ENCODE results near the gene LAMC3.

The LAMC3 gene

DNA sequence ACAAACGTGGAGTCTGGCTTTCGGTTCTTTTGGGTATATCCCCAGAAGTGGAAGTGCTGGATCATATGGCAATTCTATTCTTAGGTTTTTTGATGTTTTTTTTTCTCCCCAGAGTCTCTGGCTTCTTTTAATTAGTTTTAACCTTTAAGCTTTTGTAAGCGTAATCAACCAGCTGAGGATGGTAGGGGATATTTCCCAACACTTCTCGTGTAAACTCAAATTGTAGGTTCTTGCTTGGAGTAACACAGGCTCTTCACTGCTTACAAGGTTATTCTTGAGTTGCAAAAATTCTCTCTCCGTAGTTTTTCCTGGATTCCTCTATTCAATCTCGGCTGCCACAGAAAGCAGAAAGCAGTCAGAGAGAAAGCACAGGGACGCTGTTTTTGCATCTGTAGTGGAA is 11.9 kb downstream of the LAMC3 start:
- H3K4me1 ChIP-seq = peaks cover 0 to 8% (median 4%) of the 10 kb centered on the region in 4 donors
- H3K27me3 ChIP-seq = peaks cover 0 to 17% of the 10 kb centered on the region in 2 donors
- no peak overlapping the region for H3K27ac ChIP-seq
- peaks cover 0 to 9% (median 7%) of the 10 kb centered on the region in 3 donors for H3K9me3 ChIP-seq
- H3K4me3 ChIP-seq = no peak overlapping the region
- intact Hi-C loops (cut with DNase I; ENCODE audit: low total_unique reads) = no loop called here
- TF ChIP-seq, protein P1, sequence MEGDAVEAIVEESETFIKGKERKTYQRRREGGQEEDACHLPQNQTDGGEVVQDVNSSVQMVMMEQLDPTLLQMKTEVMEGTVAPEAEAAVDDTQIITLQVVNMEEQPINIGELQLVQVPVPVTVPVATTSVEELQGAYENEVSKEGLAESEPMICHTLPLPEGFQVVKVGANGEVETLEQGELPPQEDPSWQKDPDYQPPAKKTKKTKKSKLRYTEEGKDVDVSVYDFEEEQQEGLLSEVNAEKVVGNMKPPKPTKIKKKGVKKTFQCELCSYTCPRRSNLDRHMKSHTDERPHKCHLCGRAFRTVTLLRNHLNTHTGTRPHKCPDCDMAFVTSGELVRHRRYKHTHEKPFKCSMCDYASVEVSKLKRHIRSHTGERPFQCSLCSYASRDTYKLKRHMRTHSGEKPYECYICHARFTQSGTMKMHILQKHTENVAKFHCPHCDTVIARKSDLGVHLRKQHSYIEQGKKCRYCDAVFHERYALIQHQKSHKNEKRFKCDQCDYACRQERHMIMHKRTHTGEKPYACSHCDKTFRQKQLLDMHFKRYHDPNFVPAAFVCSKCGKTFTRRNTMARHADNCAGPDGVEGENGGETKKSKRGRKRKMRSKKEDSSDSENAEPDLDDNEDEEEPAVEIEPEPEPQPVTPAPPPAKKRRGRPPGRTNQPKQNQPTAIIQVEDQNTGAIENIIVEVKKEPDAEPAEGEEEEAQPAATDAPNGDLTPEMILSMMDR (IDR thresholded peaks at IDR 0.05) = no peak
- H3K36me3 ChIP-seq = no peaks in the 10 kb centered on the region
- DNase-seq = no peak

DNA sequence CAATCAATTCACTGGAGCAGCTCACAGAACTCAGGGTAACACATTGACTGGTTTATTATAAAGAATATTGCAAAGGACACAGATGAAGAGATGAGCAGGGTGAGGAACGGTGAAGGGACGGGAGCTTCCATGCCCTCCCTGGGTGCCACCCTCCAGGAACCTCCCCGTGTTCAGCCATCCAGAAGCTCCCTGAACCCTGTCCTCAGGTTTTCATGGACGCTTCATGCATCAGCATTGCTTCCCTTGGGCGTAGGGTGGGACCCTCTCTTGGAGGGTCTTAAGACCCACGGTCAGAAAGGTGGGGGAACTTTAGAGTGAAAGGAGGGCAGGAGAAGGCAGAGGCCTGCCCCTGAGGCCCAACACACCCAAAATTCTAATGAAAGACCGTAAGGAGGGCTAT is 12.8 kb downstream of the LAMC3 start:
- TF ChIP-seq, protein P1 (IDR thresholded peaks at IDR 0.05) = no peak
- H3K4me3 ChIP-seq = no peak overlapping the region
- H3K27me3 ChIP-seq = peaks cover 0 to 18% of the 10 kb centered on the region in 2 donors
- intact Hi-C loops (cut with DNase I; ENCODE audit: low total_unique reads) = no loop called here
- no peak overlapping the region for H3K27ac ChIP-seq
- H3K4me1 ChIP-seq = peaks cover 0 to 8% (median 4%) of the 10 kb centered on the region in 4 donors
- H3K36me3 ChIP-seq = no peaks in the 10 kb centered on the region
- peaks cover 0 to 9% (median 7%) of the 10 kb centered on the region in 3 donors for H3K9me3 ChIP-seq
- no peak for DNase-seq

DNA sequence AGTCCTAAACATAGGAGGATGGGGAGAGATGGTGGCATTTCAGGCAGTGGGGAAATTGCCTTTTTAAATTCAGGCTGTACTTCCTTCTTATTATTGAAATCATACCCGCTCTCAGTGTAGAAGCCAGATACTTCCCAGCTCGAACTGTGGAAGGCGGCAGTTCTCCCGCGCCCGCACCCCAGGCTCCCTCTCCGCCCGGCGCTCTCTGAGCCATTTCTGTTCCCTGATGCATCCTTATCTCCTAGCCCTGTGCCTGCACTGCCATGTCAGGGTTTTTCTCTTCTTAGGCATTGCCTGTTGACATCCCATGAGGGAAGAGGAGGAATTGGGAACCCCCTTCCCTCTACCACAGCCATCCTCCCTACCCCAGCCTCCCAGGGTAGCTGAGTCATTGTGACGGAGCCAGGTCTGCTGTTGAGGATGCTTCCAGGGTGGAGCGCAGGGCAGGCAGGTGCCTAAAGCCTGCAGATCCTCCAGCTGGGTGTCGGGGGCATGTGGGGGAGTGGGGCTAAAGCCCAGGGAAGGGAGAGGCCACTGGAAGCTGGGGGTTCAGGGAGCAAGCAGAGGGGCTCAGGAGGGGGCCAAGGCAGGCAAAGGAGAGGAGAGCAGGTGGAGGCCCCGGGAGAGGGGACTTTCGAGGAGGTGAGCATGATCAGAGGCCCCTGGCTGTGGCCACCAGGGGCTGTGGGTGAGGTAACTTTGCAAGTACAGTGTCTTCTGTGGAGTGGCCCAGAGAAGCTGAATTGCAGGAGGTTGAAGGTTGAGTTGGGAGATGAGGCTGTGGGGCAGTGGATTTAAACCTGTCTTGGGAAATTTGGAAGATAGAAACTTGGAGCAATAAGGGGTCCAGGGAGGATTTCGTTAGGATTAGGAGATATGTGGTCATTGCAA is 16.2 kb downstream of the LAMC3 start:
- H3K9me3 ChIP-seq = peaks cover 0 to 7% (median 3%) of the 10 kb centered on the region in 3 donors
- no peak overlapping the region for H3K4me3 ChIP-seq
- no peaks in the 10 kb centered on the region for H3K4me1 ChIP-seq
- H3K27ac ChIP-seq = no peak overlapping the region
- TF ChIP-seq, protein P1 (IDR thresholded peaks at IDR 0.05) = no peak
- no peaks in the 10 kb centered on the region for H3K36me3 ChIP-seq
- H3K27me3 ChIP-seq = peaks cover 0 to 21% of the 10 kb centered on the region in 2 donors
- no peak for DNase-seq
- intact Hi-C loops (cut with DNase I; ENCODE audit: low total_unique reads) = no loop called here

DNA sequence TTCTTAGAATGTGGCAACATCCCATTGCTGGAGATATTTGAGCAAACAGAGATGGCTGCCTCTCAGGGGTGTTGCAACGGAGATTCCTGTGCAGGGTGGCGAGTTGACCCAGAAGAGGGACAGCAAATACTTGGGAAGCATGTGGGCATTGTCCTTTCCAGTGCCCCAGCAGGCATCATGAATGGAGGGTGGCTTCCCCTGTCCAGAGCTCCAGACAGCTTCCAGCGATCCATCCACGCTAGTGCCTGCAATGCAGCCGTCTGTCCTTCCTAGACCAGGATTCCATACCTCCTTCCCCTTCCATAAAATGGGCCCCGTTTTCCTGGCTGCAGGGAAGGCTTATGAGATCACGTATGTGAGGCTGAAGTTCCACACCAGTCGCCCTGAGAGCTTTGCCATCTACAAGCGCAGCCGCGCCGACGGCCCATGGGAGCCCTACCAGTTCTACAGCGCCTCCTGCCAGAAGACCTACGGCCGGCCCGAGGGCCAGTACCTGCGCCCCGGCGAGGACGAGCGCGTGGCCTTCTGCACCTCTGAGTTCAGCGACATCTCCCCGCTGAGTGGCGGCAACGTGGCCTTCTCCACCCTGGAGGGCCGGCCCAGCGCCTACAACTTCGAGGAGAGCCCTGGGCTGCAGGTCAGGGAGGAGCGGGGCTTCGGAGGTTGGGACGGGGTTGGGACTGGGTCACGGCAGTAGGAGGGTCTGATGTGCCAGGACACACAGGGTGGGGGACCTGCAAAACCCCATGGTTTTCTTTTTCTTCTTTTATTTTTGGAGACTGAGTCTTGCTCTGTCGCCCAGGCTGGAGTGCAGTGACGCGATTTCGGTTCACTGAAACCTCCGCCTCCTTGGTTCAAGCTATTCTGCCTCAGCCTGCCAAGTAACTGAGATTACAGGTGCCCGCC is 17.2 kb downstream of the LAMC3 start:
- Histone ChIP-seq H3K27me3 (peaks cover 0 to 24% of the 10 kb centered on the region in 2 donors), H3K4me1 (no peaks in the 10 kb centered on the region), H3K27ac (no peak overlapping the region), H3K9me3 (no peaks in the 10 kb centered on the region), H3K36me3 (no peaks in the 10 kb centered on the region), H3K4me3 (no peak overlapping the region)
- TF ChIP-seq, protein P1 (IDR thresholded peaks at IDR 0.05) = no peak
- intact Hi-C loops (cut with DNase I; ENCODE audit: low total_unique reads) = no loop called here
- no peak for DNase-seq

DNA sequence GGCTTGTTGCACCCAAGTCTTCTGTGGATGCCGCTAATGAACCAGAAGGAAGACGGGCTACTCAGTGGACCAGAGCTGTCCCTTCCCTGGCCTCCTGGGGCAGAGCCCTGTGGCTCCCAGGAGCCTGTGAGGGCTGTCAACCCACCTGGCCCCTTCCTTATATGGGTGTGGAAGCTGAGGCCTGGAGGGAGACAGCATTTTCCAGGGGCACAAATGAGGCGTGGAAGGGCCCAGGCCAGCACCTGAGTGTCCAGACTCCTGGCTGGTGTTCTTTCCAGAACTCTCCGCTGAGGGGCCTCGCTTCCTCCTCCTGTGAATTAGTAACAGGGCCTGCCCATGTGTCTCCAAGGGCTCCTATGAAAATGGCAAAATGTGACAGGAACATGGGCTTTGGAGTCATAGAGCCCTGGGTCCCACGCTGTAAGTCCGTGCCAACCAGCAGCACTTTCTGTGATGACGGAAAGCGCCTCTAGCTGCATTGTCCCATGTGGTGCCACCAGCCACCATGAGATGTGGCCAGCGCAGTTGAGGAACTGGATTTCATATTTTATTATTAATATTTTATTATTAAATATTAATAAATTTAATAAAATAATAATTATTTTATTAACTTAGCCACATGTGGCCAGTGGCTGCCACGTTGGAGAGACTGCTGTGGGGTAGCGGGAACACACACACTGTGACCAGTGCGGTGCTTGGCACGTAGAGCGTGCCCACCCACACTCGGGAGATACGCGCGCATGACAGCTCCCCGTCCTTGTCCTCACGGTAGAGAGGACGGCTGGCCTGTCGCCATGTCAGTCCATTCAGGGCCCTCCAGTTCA is 18.3 kb downstream of the LAMC3 start:
- H3K9me3 ChIP-seq = no peaks in the 10 kb centered on the region
- DNase-seq = no peak
- H3K4me3 ChIP-seq = no peak overlapping the region
- no peaks in the 10 kb centered on the region for H3K36me3 ChIP-seq
- H3K27me3 ChIP-seq = peaks cover 0 to 24% of the 10 kb centered on the region in 2 donors
- H3K27ac ChIP-seq = no peak overlapping the region
- H3K4me1 ChIP-seq = no peaks in the 10 kb centered on the region
- intact Hi-C loops (cut with DNase I; ENCODE audit: low total_unique reads) = no loop called here
- TF ChIP-seq, protein P1 (IDR thresholded peaks at IDR 0.05) = no peak

All from tibial artery (tissue), 4 donors.